ACC112 (cell line): ENCODE measurements around the gene AKAP13.

Experiments
- H2AFZ ChIP-seq: fragments of 200-600 bp; sonication (generic); one replicate; pipeline ENCODE4 v1.6.0; 2017; ENCODE audit warnings: antibody characterized with exemption, low read length; ENCODE audit not compliant: unreplicated experiment
- H3K27ac ChIP-seq: fragments of 200-600 bp; sonication (generic); 2 replicates; pipeline ENCODE4 v1.5.1; 2014; ENCODE audit warnings: low read depth, mild to moderate bottlenecking, antibody characterized with exemption, low read length, moderate library complexity
- H3K27me3 ChIP-seq: fragments of 200-600 bp; sonication (generic); 2 replicates; pipeline ENCODE4 v1.6.1; 2014; ENCODE audit warnings: mild to moderate bottlenecking, antibody characterized with exemption, low read length, moderate library complexity, mixed read lengths; ENCODE audit not compliant: insufficient read depth
- H3K36me3 ChIP-seq: fragments of 200-600 bp; sonication (generic); 2 replicates; pipeline ENCODE4 v1.6.1; 2016; ENCODE audit warnings: mild to moderate bottlenecking, antibody characterized with exemption, low read length, moderate library complexity, mixed read lengths; ENCODE audit not compliant: insufficient read depth
- H3K4me1 ChIP-seq: fragments of 200-600 bp; sonication (generic); one replicate; pipeline ENCODE4 v1.6.1; 2016; ENCODE audit warnings: low read length, mixed read lengths; ENCODE audit not compliant: insufficient read depth, unreplicated experiment, control insufficient read depth
- H3K4me3 ChIP-seq: fragments of 200-600 bp; sonication (generic); 2 replicates; pipeline ENCODE4 v1.5.1; 2014; ENCODE audit warnings: mild to moderate bottlenecking, low read depth, low read length
- H3K79me2 ChIP-seq: fragments of 200-600 bp; sonication (generic); one replicate; pipeline ENCODE4 v1.6.0; 2016; ENCODE audit warnings: low read length; ENCODE audit not compliant: control insufficient read depth, unreplicated experiment, insufficient read depth

AKAP13 gene

DNA sequence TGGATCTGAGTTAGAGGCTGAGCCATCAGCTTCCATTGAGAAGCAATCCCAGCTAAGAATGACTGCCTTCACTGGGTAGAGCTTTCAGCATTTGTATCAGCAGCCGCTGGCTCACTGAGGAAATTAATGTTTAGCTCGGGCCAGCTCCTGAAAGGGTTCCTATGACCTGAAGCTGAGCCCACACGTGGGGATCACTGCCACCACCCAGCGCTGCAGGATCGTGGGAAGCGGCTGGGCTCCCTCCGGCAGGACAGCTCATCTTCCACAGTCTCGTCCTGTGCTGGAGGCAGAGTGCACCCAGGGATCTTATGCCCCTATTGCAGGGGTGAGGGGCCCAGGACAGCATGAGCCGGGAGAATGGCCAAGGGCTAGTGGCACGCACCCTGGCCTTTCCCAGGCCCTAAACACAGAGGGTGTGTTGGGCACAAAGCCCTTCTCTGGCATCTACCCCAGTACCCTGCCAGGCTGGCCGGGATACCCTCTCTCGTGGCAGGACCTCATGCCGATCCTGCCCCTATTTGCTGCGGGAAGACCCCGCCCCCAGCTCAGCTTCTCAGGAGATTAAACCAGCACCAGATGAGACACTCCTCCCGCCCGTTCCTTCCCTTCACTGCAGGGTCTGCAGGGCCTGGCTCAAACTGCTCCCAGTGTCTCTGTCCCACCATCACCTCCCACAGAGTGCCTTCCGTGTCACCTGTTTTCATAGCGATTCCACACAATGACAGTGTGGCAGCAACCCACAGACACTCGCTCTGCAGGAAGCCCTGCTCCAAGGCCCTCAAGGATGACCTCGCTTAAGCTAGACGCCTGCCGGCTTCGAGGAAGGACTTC, 385.8 kb downstream of the AKAP13 start:
- Histone ChIP-seq H3K4me1 (peaks cover 21% of the 10 kb centered on the region), H3K79me2 (peaks cover 5% of the 10 kb centered on the region)

DNA sequence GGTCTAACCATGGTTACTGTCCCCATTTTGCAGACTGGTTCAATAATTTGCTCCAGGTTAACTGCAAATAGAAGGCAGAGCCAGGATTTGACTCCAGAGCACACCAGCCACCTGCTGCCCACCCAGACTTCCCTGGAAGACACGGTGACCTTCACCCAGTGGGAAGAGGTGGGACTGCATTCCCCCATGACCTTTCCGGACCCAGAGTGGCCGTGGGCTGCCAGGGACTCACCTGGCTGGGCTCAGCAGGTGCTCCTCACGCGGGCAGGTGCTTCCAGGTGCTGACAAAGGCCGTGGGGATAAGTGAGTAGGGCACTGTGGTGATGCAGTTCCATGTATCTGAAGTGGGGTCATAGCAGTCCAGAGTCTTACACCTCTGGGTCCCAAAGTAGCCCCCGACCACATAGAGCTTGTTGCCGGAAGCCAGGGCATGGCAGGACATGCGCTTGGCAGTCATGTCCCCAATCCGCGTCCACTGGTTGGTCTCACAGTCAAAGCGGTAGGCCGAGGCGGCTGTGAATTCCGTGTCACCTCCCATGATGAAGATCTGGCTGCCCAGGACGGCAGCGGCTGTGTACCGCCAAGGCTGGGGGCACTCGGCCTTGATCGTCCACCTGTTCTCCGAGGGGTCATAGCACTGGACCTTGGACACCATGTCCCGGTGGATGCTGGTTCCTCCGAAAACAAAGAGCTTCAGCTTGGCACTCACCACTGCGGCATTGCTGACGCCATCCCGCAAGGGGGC, 387.6 kb downstream of the AKAP13 start:
- Histone ChIP-seq H3K4me1 (peaks cover 33% of the 10 kb centered on the region), H3K36me3 (no peaks in the 10 kb centered on the region), H2AFZ (no peak overlapping the region), H3K27ac (no peak overlapping the region), H3K4me3 (no peak overlapping the region), H3K27me3 (no peaks in the 10 kb centered on the region), H3K79me2 (peaks cover 5% of the 10 kb centered on the region)

More for the DNA sequence above, 385.8 kb downstream of the AKAP13 start:
- H3K27me3 ChIP-seq = no peaks in the 10 kb centered on the region
- no peak overlapping the region for H3K4me3 ChIP-seq
- H3K27ac ChIP-seq = no peak overlapping the region
- H2AFZ ChIP-seq = no peak overlapping the region
- no peaks in the 10 kb centered on the region for H3K36me3 ChIP-seq

DNA sequence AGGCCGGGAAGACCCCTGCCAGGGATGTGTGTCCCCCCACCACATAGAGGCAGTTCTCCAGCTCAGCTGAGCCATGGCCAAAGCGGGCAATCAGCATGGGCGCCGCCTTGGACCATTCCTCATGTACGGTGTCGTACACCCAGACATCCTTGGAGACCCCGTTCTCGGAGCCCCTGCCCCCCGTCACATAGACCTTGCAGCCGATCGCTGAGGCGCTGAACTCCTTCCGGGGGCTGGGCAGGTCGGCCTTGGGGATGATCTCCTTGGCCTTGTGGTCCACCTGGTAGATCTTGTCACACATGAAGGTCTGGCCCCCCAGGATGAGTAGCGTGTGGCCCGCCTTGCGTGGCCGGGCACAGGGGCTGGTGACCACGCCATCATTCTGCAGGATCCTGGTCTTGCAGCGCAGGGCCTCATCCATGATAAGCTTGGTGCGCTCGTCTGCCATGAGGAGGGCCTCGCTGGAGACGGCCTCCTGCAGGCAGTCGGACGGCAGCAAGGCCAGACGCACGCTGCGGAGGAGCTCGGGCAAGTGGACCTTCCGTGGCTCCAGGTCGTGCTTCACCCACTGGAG, 388.3 kb downstream of the AKAP13 start:
- H3K4me3 ChIP-seq = no peak overlapping the region
- peaks cover 5% of the 10 kb centered on the region for H3K79me2 ChIP-seq
- no peaks in the 10 kb centered on the region for H3K36me3 ChIP-seq
- no peak overlapping the region for H3K27ac ChIP-seq
- no peaks in the 10 kb centered on the region for H3K27me3 ChIP-seq
- H3K4me1 ChIP-seq = peaks cover 33% of the 10 kb centered on the region
- no peak overlapping the region for H2AFZ ChIP-seq

DNA sequence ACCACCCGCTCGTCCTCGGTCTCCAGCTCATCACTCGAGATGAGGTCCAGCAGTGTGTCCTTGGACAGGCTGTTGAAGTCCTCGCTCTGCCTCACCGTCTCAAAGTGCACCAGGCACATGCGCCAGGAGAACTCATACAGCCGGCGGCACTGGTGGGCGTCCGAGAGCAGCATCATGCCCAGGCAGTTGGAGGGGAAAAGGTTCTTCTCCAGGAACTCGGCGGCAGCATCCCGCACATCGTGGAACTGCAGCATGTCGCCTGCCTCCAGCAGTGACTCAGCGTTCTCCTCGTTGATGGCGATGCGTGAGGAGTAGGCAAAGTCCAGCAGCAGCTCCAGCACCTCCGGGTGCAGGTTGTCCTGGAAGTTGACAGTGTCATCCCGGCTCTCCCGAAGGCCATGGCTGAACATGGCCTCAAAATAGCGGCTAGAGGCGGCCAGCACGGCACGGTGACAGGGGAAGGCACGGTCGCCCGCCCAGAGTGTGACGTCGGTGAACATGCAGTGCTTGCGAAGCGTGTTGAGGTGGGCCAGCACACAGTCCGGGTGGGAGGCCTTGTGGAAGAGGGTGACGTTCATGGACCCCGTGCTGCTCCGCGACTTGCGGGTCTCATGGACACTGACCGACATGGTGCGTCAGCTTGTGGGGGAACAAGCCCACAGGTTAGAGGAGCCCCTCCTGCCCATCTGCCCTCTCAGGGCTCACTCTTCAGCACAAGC, 388.9 kb downstream of the AKAP13 start:
- Histone ChIP-seq H3K36me3 (no peaks in the 10 kb centered on the region), H3K4me3 (no peak overlapping the region), H3K79me2 (peaks cover 5% of the 10 kb centered on the region), H2AFZ (no peak overlapping the region), H3K27me3 (no peaks in the 10 kb centered on the region), H3K4me1 (peaks cover 31% of the 10 kb centered on the region), H3K27ac (no peak overlapping the region)

DNA sequence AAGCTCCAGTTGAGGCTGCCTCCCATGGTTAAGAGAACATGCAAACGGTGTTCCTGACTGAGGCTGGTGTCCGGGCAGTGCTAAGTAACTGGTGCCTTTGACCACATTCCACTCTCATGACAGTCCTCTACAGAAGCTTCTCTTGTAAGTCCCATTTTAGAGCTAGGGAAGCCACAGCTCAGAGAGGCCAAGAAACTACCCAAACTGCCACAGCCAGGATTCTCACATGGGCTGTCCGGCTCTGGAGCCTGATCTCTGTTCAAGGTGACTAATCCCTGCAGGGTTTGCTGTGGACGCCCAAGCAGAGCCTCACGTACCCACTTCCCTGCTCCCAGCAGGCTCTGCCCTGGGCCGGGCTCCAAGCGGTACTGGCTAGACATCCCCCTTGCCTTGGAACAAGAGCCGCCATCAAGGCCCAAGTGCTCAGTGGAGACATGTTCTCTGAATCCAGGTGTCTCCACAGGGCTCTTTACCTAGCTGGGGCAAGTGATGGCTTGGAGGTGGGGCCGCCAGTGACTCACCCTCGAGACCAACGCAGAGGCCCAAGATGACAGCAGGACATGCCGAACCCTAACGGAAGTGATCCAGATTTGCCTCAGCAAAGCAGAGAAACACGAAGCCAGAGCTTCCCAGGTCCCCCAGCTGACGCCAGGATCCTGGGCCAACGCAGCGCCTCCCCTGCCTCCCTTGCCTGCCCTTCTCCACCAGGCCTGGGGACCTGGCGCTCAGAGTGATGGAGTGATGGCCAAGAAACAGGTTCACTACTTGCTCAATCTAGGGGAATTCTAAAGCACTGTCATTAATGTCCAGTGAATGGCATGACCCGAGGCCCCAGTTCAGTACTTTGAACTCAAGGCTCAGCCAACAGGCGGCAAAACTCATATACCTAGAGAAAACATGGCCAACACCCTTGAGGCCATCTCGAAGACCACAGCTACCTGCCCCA, 390.0 kb downstream of the AKAP13 start:
- no peak overlapping the region for H2AFZ ChIP-seq
- no peak overlapping the region for H3K27ac ChIP-seq
- no peaks in the 10 kb centered on the region for H3K36me3 ChIP-seq
- no peak overlapping the region for H3K4me3 ChIP-seq
- H3K4me1 ChIP-seq = peaks cover 24% of the 10 kb centered on the region
- H3K79me2 ChIP-seq = peaks cover 7% of the 10 kb centered on the region
- no peaks in the 10 kb centered on the region for H3K27me3 ChIP-seq

DNA sequence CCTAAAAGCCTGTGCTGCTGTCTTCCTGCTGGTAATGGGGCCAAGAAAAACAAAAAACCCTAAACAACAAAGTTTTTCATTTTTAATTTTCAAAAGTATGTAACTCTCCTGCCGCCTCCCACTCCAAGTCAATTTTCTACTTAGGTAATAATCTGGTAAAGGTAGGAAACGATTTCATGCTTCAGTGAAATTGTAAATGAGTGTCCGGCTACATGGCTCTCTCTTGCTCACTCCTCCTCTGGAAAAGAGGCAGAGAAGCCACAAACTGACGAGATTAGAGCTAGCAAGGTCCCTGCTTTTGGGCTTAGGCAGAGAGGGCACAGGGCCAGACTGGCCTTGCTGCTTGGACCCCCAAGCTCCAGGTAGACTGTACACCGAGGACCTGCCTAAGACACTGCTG, 390.9 kb downstream of the AKAP13 start:
- H3K36me3 ChIP-seq = no peaks in the 10 kb centered on the region
- H3K4me3 ChIP-seq = no peak overlapping the region
- H2AFZ ChIP-seq = no peak overlapping the region
- H3K27ac ChIP-seq = peak overlapping the region; percentile 22; the same call in 1 of the 2 replicates
- peaks cover 9% of the 10 kb centered on the region for H3K79me2 ChIP-seq
- no peaks in the 10 kb centered on the region for H3K27me3 ChIP-seq
- peaks cover 24% of the 10 kb centered on the region for H3K4me1 ChIP-seq

DNA sequence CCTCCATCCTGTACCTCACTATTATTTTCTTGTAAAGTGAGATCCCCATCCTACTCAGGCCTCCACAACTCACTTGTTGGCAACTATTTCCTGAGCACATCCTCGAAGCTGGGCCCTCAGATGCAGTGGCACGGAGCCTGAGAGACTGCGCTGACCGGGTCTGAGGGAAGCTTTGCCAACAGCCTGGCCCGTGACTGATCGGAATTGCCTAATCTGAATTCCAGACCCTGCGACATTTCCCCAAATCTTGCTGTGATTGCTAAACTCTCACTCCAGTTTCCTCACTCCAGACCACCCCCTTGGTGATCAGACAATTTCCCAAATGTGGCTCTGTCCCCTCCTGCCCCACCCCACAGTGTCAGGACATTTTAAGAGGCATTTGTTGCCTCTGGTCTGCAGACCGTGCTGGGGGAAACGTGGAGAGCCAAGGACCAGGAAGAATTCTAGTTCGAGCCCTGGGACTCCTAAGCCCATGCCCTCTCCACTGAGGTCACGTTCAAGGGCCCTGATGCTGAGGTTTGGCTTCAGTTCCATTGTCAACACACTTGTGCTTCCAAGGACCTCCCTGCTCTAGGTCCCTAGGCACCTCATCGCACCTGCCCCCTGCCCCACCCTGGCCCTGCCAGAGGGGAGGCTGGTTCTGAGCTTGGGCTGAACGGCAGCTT, 391.5 kb downstream of the AKAP13 start:
- no peaks in the 10 kb centered on the region for H3K27me3 ChIP-seq
- H3K79me2 ChIP-seq = peaks cover 9% of the 10 kb centered on the region
- peaks cover 24% of the 10 kb centered on the region for H3K4me1 ChIP-seq
- H3K36me3 ChIP-seq = no peaks in the 10 kb centered on the region
- peak overlapping the region; percentile 22; the same call in 1 of the 2 replicates for H3K27ac ChIP-seq
- no peak overlapping the region for H2AFZ ChIP-seq
- no peak overlapping the region for H3K4me3 ChIP-seq

DNA sequence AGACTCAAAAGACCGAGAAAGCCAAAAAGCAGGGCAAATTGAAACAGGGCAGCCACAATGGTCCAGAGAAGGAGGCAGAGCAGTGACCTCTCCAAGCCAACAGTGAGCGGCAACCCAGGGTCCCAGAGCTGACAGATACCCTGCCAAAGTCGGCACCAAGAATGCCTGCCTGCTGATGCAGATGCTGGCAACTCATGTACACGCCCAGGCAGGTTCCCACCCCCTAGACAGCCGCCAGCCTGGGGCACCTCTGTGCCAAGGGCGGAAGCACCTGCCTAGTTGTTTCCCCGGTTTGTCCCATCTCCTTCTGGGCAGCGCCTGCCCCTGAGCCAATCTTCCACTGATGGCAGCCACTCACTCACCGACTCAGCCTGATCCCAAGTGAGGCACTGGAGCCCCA, 392.3 kb downstream of the AKAP13 start:
- H3K27ac ChIP-seq = no peak overlapping the region
- H3K36me3 ChIP-seq = no peaks in the 10 kb centered on the region
- H3K79me2 ChIP-seq = peaks cover 11% of the 10 kb centered on the region
- peaks cover 24% of the 10 kb centered on the region for H3K4me1 ChIP-seq
- H3K4me3 ChIP-seq = no peak overlapping the region
- H2AFZ ChIP-seq = no peak overlapping the region
- no peaks in the 10 kb centered on the region for H3K27me3 ChIP-seq

DNA sequence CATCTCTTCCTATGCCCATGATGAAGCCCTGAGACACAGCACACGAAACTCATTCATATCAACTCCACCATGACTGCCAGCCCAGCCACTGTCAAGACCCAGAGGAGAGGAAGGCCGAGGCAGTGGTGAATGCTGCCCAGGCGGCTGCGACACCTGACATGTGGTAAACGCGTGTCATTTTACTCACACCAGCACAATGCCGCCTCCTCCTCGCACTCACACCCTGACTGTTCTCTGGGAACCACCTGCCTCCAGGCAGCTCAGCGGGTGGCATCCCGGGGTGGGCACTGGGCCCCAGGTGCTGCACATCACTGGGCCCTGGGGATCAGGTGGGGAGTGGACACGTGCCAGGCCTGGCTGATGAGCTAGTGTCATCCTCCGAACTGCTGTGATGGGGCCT, 392.8 kb downstream of the AKAP13 start:
- H3K27ac ChIP-seq = no peak overlapping the region
- peaks cover 24% of the 10 kb centered on the region for H3K4me1 ChIP-seq
- H3K27me3 ChIP-seq = no peaks in the 10 kb centered on the region
- no peak overlapping the region for H3K4me3 ChIP-seq
- no peaks in the 10 kb centered on the region for H3K36me3 ChIP-seq
- H3K79me2 ChIP-seq = peaks cover 11% of the 10 kb centered on the region
- H2AFZ ChIP-seq = no peak overlapping the region
